NCI-H446 treated with DMSO at 0.1 percent for 48 hours (cell line): Measurements from ENCODE around the gene PTPRK.

Experiments used
- DNase-seq: peaks from one replicate; lab custom pipeline; 2025; lab: John Stamatoyannopoulos, UW

Gene PTPRK

GRCh38 chr6:128129679-128130078 is 390.7 kb downstream of the PTPRK start:
- no peak for DNase-seq

- no peak for DNase-seq
Observed at GRCh38 chr6:128127650-128128049, 392.7 kb downstream of the PTPRK start.

- DNase-seq = no peak
Observed at GRCh38 chr6:128124713-128125112, 395.7 kb downstream of the PTPRK start.

DNA sequence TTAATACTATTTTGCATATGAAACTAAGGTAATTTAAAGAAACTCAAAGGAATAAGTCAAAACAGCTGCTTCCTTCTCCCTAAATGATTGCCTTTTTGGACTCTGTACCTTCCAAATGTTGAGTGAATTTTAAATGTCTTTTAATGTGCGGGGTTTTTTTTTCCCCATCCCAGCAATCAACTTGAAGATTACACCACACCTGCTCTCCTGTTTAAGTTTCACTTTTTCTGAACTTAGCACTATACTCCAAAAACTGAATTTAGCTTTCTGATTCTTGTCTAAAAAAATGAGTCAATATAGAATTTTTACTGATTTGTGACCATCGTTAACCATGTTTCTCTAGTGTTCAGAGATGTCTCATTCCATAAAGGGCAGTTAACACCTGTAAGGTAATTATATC is 398.8 kb downstream of the PTPRK start:
- no peak for DNase-seq

- DNase-seq = no peak
Observed at GRCh38 chr6:128121190-128121589, 399.2 kb downstream of the PTPRK start.

GRCh38 chr6:128118401-128118800 is 402.0 kb downstream of the PTPRK start:
- no peak for DNase-seq

DNA sequence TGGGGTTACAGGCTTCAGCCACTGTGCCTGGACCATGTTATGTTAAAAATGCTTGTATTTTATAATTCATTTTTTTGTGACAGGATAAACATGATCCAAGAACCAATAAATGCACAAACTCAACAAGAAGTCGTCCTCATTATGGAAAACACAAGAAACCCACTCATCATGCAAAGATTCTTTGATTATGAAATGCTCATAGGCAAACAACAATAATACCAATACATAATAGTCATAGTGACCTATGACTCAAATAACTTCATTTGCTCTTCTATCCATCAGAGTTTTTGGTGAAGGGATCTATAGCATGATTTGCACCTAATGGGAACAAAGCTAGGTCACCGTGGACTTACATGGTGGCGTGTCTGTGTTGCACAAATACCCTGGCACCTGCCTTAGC is 402.5 kb downstream of the PTPRK start:
- DNase-seq = no peak

- DNase-seq = no peak
Observed at GRCh38 chr6:128114164-128114563, 406.2 kb downstream of the PTPRK start.

- DNase-seq = peak; percentile 29
Observed at GRCh38 chr6:128112494-128112893, 407.9 kb downstream of the PTPRK start.

- DNase-seq = peak; percentile 27
Observed at GRCh38 chr6:128111096-128111495, 409.3 kb downstream of the PTPRK start.

GRCh38 chr6:128107682-128108081 is 412.7 kb downstream of the PTPRK start:
- DNase-seq = peak; percentile 35

DNA sequence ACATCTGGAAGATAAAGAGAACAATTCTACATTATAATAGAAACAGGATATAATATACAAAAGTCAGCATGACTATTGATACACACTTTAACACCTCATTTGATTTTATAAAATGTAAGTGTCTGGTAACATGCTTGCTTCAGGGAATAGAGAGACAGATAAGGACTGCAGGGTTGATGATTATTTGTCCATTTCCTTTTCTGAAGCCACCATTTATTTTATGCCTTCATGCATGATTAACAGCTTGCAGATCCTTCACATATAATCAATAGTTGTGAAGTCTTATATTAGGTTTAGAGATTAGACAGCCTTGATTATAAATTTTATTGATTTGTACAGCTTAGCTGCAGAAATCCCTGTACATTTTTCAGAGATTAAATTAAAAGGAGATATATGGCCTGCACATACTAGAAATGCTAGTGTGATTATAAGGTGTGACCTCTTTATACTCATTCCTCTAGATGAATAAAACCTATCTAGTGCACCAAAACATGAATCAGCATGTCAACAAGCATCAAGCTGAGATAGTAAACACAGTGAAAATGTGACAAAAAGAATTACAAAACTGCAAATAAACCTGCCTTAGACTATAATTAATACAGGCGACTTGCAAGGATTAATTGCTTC is 420.7 kb downstream of the PTPRK start:
- no peak for DNase-seq

DNA sequence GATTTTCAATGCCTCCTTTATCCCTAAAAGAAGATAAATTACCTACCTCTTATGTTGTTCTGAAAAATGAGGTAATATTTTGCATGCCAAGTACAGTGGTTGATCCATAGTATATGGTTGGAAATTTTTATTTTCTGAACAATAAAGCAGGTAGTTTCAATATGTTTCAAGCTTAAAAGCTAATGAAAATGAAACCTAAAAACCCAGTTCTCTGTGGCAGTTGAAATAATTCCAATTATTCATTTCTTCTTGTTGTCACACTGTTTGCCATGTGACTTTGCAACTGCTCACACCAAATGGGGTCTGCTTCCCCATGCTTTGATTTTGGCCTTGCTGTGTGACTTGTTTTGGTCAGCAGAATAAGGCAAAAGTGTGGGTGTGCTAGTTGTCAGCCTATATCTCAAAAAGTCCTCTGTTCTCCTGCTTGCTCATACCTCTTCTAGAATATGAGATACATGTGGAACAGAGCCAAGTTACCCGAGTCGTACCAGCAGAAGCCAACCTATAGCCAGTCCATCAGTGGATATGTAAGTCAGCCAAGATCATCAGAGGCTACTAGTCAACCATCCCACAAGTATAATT is 422.3 kb downstream of the PTPRK start:
- DNase-seq = peak; percentile 53

DNA sequence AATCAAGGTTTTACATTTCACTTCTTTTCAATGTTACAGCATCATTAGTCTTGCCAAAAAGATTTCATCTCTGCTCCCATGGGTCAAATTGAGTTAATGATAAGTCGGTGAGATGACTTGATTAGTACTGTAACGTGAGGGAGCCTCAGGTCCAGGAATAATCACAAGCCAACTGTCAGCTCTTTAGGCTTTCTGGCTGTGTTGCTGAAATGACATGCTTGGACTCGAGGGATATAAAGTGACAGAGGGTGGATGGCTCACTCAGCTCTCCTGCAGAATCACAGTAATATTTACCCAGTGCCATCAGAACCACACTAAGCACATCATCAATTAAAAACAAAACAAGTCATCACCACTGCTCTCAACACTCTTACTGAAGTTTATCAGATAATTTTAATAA is 423.4 kb downstream of the PTPRK start:
- peak; percentile 23 for DNase-seq

DNA sequence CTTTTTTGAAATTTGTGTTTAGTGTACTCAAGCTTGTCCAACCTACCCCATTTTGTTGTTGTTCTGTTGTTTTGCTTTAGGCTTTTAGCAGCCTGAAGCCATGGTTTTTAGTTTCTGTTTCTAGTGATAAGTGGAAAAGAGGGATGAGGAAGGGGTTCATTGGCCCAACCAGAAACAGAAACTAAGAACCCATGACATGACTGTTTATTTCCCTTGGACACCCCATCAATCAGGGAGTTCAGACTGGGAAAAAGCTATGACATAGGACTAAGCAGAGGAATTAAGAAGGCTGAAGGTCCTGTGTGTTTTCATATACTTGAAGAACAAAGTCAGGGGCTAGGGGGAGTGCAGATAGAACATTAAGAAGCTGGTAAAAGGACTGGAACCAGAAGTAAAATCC is 425.0 kb downstream of the PTPRK start:
- no peak for DNase-seq

GRCh38 chr6:128079021-128079420 is 441.4 kb downstream of the PTPRK start:
- DNase-seq = no peak

- DNase-seq = no peak
Observed at GRCh38 chr6:128078276-128078675, 442.1 kb downstream of the PTPRK start.

DNA sequence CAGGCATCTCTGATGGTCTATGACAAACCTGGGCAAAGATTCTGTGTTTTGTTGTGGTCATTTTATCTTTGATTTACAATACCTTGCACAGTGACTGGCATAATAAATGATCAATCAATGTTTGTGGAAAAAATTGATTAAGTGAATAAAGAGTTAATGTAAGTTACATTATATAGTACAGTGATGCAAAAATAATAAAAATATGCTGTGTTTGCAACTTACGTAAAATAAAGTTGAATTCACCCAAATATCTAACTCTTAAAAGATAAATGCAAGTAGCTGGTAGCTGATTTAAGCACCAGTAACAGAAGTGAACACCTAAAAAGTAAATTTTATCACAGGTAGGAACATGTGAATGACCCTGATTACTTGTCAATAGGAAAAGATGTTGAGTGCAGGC is 443.6 kb downstream of the PTPRK start:
- DNase-seq = no peak

DNA sequence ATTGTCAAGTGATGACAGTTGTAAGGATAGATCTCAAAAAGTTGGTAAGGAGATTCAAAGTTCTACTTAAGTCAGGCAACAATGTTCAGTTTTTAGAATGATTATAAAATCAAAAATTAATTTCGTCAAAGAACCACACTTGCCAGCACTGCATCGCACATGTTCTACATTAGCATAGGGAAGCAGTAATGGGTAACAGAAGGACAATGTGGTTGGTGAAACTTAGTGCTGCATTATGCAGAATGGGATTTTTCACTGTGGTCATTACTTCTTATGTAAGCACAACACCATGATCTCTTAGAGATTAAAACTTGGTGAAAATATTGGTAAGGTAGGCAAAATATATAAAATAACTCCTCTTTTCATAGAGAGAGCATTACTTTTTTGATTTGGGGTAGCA is 445.8 kb downstream of the PTPRK start:
- DNase-seq = no peak

DNA sequence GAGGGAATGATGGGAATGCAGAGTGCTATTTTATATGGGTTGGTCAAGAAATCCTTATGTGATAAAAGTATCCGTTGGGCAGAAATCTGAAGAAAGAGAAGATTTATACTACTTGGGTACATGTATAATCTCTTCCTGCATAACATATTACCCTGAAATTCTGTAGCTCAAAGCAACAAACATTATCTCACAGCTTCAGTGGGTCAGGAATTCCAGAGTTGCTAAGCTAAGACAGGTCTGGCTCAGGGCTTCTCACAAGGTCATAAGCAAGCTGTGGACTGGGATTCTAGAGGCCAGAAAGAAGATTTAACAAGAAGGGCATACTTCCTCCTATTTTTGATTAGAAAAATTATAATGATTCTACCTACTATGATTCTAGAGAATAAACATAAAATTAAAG is 447.0 kb downstream of the PTPRK start:
- no peak for DNase-seq

DNA sequence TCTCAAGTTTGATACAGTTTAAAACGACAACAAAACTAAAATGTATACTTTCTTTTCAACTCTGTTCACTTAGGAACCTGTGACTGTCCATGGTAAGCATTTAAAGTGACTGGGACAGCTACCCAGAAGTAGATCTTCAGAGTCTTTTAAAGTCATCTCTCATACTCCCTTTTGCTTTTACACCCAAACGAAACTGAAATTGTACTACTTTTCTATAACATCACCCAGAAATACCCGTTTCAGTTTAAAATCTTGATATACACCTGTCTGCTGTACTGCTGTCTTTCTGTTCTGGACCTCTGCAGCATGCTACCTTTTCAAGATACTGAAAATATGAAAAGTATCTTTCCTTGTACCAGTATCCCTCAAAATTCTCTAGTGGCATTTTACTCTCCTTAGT is 449.2 kb downstream of the PTPRK start:
- no peak for DNase-seq

DNA sequence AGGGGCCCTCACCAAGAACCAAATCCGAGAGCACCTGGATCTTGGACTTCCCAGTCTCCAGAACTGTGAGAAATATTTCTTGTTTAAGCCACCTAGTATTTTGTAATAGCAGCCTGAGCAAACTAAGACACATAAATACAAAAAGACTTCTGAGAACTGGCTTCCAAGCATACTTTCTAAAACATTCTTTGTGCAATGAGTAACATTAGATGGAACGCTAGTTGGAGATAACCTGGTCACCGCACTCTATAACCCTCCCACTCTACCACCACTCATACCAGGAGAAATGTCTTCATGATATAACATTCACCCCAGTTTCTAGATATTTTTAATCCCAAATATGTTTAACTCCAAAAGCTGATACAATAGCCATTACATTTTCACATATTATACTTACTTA is 450.0 kb downstream of the PTPRK start:
- DNase-seq = no peak

- peak; percentile 5 for DNase-seq
Observed at GRCh38 chr6:128069188-128069587, 451.2 kb downstream of the PTPRK start.

DNA sequence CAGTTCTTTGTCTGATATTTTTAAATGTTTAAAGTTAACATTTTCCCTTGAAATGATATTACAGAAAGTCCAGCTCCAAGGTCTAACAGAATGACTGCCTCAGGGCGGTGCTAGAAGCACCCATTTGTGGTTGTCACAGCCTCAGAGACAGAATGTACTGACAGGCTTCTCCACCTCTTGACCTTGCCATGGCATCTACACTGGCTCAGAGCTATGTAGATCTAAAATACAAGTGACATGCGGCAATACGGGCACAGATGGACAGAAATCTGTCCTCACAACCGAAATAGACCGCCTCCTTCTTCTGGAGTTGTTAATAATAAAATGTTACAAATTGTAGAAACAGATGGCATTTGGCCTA is 452.3 kb downstream of the PTPRK start:
- DNase-seq = peak; percentile 3
